DMS153 treated with DMSO at 0.1 percent for 48 hours (cell line): Measurements from ENCODE around the gene OBSCN.

Experiments
- DNase-seq: peaks from one replicate; lab custom pipeline; 2025; ENCODE audit not compliant: unreplicated experiment; lab: John Stamatoyannopoulos, UW

Gene OBSCN

DNA sequence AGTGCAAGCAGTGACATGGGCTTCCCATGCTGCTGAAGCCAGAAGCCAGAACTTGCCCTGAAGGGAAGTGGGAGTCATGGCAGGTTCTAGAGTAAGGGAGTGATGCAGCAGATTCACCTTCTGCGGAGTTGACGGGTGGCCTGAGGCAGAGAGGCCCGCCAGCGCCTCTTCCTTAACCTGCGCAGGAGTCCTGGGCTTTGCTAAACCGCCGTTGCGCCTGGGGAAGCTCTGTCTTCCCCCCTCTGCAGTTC, 67.3 kb downstream of the OBSCN start:
- DNase-seq = no peak

- DNase-seq = peak; percentile 69
These were observed 67.8 kb downstream of the OBSCN start for GRCh38 chr1:228275430-228276173.

DNA sequence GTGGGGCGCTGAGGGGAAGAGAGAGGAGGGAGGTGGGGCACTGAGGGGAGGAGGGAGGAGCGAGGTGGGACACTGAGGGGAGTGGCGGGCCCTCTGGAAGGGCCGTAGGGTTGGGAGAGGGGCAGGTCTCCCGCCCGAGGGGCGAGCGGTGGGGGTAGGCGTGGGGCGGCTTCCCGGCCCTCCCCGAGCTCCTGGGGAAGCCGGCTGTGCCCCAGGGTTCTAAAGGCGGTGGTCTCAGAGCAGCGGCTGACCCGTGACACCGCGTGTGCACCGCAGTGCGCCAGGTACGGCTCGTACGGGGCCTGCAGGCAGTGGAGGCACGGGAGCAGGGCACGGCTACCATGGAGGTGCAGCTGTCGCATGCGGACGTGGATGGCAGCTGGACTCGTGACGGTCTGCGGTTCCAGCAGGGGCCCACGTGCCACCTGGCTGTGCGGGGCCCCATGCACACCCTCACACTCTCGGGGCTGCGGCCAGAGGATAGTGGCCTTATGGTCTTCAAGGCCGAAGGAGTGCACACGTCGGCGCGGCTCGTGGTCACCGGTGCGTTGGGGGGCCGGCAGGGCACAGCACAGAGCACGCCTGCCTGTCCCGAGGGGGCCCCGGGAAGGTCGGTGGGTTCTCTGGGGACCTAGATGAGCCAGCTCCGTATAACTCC, 68.5 kb downstream of the OBSCN start:
- no peak for DNase-seq

DNA sequence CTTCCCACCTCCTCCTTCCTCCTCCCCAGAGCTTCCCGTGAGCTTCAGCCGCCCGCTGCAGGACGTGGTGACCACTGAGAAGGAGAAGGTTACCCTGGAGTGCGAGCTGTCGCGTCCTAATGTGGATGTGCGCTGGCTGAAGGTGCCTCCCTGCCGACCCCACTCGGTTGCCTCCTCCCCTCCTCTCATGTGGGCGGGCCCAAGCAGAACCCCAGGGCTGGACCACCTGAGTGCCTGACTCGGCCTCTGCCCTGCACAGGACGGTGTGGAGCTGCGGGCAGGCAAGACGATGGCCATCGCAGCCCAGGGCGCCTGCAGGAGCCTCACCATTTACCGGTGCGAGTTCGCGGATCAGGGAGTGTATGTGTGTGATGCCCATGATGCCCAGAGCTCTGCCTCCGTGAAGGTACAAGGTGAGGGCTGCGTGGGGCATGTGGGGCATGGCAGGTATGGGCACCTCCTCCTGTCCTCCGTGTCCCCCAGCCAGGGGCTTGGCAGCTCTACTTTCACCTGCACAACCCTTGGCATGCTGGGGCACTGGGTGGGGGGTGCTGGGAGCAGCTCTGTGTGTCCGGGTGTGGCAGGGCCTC, 69.2 kb downstream of the OBSCN start:
- DNase-seq = no peak

GRCh38 chr1:228277491-228278431, 69.9 kb downstream of the OBSCN start:
- DNase-seq = no peak

DNA sequence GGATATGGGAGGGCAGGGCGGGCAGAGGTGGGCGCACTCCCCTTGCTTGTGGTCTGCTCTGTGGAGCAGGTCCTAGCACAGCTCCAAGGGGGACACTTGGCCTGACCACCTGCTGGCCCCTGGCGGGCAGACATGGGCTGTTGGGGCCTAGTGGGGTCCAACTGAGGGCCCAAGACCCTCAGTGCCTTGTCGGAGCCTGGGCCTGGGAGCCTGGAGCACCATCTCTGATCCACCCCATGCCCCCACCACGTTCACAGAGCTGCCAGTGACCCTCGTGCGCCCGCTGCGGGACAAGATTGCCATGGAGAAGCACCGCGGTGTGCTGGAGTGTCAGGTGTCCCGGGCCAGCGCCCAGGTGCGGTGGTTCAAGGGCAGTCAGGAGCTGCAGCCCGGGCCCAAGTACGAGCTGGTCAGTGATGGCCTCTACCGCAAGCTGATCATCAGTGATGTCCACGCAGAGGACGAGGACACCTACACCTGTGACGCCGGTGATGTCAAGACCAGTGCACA, 70.6 kb downstream of the OBSCN start:
- no peak for DNase-seq

- DNase-seq = no peak
These were observed 71.3 kb downstream of the OBSCN start for GRCh38 chr1:228279011-228279721.

DNA sequence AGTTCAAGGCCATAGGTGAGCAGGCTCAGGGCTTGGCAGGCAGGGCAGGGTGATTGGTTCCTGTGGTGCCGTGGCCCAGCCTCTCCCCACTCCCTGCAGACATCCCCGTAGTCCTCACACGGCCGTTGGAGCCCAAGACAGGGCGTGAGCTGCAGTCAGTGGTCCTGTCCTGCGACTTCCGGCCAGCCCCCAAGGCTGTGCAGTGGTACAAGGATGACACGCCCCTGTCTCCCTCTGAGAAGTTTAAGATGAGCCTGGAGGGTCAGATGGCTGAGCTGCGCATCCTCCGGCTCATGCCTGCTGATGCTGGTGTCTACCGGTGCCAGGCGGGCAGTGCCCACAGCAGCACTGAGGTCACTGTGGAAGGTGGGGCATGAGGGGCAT, 71.9 kb downstream of the OBSCN start:
- DNase-seq = no peak

DNA sequence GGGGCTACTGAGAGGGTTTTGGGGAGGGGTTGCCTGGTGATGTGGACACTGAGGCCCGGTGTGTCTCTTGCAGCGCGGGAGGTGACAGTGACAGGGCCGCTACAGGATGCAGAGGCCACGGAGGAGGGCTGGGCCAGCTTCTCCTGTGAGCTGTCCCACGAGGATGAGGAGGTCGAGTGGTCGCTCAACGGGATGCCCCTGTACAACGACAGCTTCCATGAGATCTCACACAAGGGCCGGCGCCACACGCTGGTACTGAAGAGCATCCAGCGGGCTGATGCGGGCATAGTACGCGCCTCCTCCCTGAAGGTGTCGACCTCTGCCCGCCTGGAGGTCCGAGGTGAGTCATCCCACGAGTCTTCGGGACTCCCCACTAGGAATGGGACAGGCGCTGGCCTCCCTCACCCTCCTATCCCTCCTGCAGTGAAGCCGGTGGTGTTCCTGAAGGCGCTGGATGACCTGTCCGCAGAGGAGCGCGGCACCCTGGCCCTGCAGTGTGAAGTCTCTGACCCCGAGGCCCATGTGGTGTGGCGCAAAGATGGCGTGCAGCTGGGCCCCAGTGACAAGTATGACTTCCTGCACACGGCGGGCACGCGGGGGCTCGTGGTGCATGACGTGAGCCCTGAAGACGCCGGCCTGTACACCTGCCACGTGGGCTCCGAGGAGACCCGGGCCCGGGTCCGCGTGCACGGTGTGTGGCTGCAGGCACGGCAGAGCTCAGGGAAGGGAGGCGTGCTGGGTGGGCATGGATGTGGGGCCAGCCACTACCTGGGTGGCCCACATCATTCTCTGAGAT, 72.5 kb downstream of the OBSCN start:
- DNase-seq = no peak

DNA sequence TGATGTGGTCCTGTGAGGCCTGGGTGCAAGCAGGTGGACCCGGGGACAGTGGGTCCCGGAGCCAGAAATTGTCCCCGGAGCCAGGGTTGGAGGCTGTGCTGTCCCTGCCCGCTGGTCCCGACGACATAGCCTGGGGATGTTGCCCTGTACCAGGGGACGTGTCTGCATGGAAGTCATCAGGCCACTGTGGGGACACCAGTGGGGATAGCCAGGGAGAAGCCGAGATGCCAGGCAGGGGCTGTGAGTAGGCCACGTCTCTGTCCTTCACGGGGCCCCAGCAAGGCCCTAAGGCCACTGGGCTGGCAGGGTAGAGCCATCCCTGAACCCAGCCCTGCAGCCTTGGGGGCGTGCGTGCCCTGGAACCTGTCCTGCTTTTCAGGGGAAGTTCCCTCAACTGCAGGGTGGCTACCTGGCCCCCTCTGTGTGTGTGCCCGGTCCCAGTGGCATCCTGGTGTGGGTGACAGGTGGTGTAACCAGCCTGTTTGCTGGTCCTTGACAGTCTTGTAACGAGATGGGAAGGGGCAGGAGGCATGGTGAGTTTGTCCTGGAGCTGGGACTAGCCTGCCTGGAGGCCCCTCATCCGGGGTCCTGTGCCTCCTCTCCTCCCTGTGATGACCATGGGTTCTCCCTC, 73.2 kb downstream of the OBSCN start:
- DNase-seq = no peak

- DNase-seq = no peak
These were observed 73.9 kb downstream of the OBSCN start for GRCh38 chr1:228281631-228282328.

- no peak for DNase-seq
These were observed 74.6 kb downstream of the OBSCN start for GRCh38 chr1:228282329-228283042.

GRCh38 chr1:228283043-228283371, 75.2 kb downstream of the OBSCN start:
- DNase-seq = no peak

GRCh38 chr1:228283476-228284147, 75.8 kb downstream of the OBSCN start:
- no peak for DNase-seq

DNA sequence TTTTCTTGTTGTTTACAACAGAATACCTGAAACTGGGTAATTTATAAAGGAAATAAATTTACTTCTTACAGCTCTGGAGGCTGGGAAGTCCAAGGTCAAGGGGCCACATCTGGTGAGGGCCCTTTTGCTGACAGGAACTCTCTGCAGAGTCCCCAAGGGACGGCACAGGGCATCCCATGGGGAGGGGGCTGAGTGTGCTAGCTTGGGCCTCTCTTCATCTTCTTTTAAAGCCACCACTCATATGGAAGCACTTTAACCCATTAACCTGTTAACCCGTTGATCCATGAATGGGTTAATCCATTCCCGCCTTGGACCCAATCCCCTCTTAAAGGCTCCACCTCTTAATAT, 76.3 kb downstream of the OBSCN start:
- DNase-seq = no peak

- DNase-seq = no peak
These were observed 76.7 kb downstream of the OBSCN start for GRCh38 chr1:228284521-228284920.

DNA sequence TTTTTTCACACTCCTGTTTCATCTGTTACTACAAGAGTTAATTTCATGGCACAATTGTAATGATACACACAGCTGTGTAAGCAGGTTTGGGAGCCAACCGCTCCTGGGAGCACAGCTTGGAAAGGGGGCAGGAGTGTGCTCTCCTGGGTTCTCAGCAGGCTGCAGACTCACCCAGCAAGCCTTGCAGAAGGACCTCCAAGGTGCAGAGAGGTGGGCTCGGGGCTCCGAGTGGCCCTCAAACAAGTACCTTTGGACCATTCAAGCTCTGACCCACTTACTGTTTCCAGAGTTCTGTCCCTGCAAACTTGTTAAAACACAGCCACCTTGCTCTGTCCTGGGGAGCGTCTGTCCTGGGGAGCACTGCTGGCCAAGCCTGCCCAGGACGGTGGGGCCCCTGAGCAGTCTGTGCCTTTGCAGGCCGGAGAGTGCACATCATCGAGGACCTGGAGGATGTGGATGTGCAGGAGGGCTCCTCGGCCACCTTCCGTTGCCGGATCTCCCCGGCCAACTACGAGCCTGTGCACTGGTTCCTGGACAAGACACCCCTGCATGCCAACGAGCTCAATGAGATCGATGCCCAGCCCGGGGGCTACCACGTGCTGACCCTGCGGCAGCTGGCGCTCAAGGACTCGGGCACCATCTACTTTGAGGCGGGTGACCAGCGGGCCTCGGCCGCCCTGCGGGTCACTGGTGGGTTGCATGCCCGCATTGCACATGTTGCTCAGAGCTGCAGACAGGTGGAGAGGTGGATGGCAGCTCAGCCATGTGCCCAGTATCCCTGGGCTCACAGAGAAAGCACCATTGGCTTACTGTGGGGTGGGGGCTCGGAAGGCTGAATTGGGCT, 78.0 kb downstream of the OBSCN start:
- DNase-seq = no peak
